GM12878 (cell line): ENCODE measurements around the gene OR2T35. TPM values are rescaled to one million over a fixed set of nuclear protein-coding genes. Genes with fewer than 3 reads are reported as not detected.

Experiments used
- ATAC-seq: fragments of 200-7000 bp; cut with Tn5 transposase; 3 replicates; pipeline ENCODE4 v1.9.1; 2020; ENCODE audit warnings: mild to moderate bottlenecking, moderate library complexity
- BruUV-seq: library from RNA; stranded (reverse); fragments of 400-500 nt; replicated peaks from 2 replicates; lab custom pipeline; 2021; lab: Mats Ljungman, UMichigan
- CTCF ChIA-PET: fragments of 300-600 bp; sonication (Branson Sonifier 250); formaldehyde crosslinking; extraction: SDS; loops from one replicate; lab custom pipeline; 2021; ENCODE audit warnings: inconsistent platforms; lab: Yijun Ruan, JAX
- POLR2A ChIA-PET: fragments of 350-600 bp; formaldehyde crosslinking; extraction: SDS; loops from one replicate; lab custom pipeline; 2021; ENCODE audit warnings: inconsistent platforms; lab: Charles Lee
- RAD21 ChIA-PET: fragments of 300-600 bp; sonication (Branson Sonifier 250); formaldehyde crosslinking; loops from one replicate; lab custom pipeline; 2023; ENCODE audit warnings: antibody characterized with exemption; ENCODE audit not compliant: unreplicated experiment; lab: Charles Lee
- SMC1A ChIA-PET: fragments of 300-600 bp; sonication (Branson Sonifier 250); formaldehyde crosslinking; loops from one replicate; lab custom pipeline; 2023; ENCODE audit not compliant: unreplicated experiment, uncharacterized antibody; lab: Charles Lee
- DNase-seq: peaks from one replicate; pipeline ENCODE4 v3.0.0-alpha.2; 2011; ENCODE audit warnings: low read depth, low spot score
- FAIRE-seq: peaks from 3 replicates; lab custom pipeline; 2011; peaks lifted over from hg19 to GRCh38; lab: Jason Lieb, UNC
- H2AFZ ChIP-seq: 2 replicates; pipeline ENCODE4 v1.6.0; 2011; ENCODE audit warnings: low read depth, low read length, control low read depth; ENCODE audit not compliant: control insufficient read depth
- H3K27ac ChIP-seq: 2 replicates; pipeline ENCODE4 v1.5.1; 2011; ENCODE audit warnings: control low read depth; ENCODE audit not compliant: control insufficient read depth, insufficient read depth
- H3K27me3 ChIP-seq, 2 experiments: replicated peaks in 1 of 2; 2 replicates each; pipeline versions ENCODE4 v1.6.0 to v1.6.1; 2011; ENCODE audit warnings: low read length in 1 of 2; ENCODE audit not compliant: control insufficient read depth in 2 of 2, insufficient read depth in 2 of 2
- H3K36me3 ChIP-seq, 2 experiments: 2 replicates each; pipeline ENCODE4 v1.5.1; 2011; ENCODE audit warnings: low read length in 1 of 2; ENCODE audit not compliant: control insufficient read depth in 2 of 2, insufficient read depth in 2 of 2
- H3K4me1 ChIP-seq: 2 replicates; pipeline ENCODE4 v1.6.1; 2011; ENCODE audit warnings: mild to moderate bottlenecking, low read length, moderate library complexity, mixed read lengths; ENCODE audit not compliant: control insufficient read depth, insufficient read depth
- H3K4me2 ChIP-seq: 2 replicates; pipeline ENCODE4 v1.6.0; 2011; ENCODE audit warnings: control low read depth; ENCODE audit not compliant: control insufficient read depth, insufficient read depth
- H3K4me3 ChIP-seq: fragments of 200-600 bp; sonication (generic); 2 replicates; pipeline ENCODE4 v1.5.1; 2016
- H3K79me2 ChIP-seq: 2 replicates; pipeline ENCODE4 v1.6.0; 2011; ENCODE audit warnings: low read length; ENCODE audit not compliant: control insufficient read depth, insufficient read depth
- H3K9ac ChIP-seq: 2 replicates; pipeline ENCODE4 v1.8.0; 2011; ENCODE audit warnings: low read length, control low read depth, mixed read lengths; ENCODE audit not compliant: control insufficient read depth, insufficient read depth
- H3K9me3 ChIP-seq: replicated peaks from 3 replicates; pipeline ENCODE4 v1.5.1; 2011; ENCODE audit warnings: mild to moderate bottlenecking, low read length; ENCODE audit not compliant: control insufficient read depth, insufficient read depth
- H4K20me1 ChIP-seq: 2 replicates; pipeline ENCODE4 v1.6.0; 2011; ENCODE audit not compliant: control insufficient read depth, insufficient read depth
- ASH2L ChIP-seq: fragments of 300-600, 200-600 bp; sonication (generic); IDR thresholded peaks from 2 replicates; pipeline ENCODE4 v1.6.1; 2017; ENCODE audit warnings: low read depth, mild to moderate bottlenecking, borderline replicate concordance
- CREB1 ChIP-seq: IDR thresholded peaks from 2 replicates; pipeline ENCODE4 v1.6.1; 2012; ENCODE audit warnings: low read depth, mild to moderate bottlenecking, inconsistent platforms
- EP300 ChIP-seq, 2 experiments: fragments of 150-350 bp in 1 of 2; IDR thresholded peaks; 2 replicates each; pipeline ENCODE4 v1.6.1; 2011 to 2012; ENCODE audit warnings: low read depth in 2 of 2, low read length in 2 of 2, borderline replicate concordance in 1 of 2, improper control_type of control experiment in 1 of 2, inconsistent platforms in 1 of 2; ENCODE audit not compliant: control insufficient read depth in 1 of 2
- ESRRA ChIP-seq: IDR thresholded peaks from 2 replicates; pipeline ENCODE4 v1.6.1; 2012; ENCODE audit warnings: mild to moderate bottlenecking, low read length, improper control_type of control experiment
- IRF4 ChIP-seq: IDR thresholded peaks from 2 replicates; pipeline ENCODE4 v1.6.1; 2011; ENCODE audit warnings: low read depth, low read length
- JUNB ChIP-seq: IDR thresholded peaks from 2 replicates; pipeline ENCODE4 v1.6.1; 2016; ENCODE audit warnings: antibody characterized with exemption, mild to moderate bottlenecking
- MEF2A ChIP-seq: IDR thresholded peaks from 2 replicates; pipeline ENCODE4 v1.6.1; 2011; ENCODE audit warnings: low read depth, mild to moderate bottlenecking, low read length, moderate library complexity; ENCODE audit not compliant: insufficient read depth
- MYB ChIP-seq: fragments of 150-350 bp; IDR thresholded peaks from 2 replicates; pipeline ENCODE4 v1.6.1; 2014; ENCODE audit warnings: mild to moderate bottlenecking, low read depth, low read length, borderline replicate concordance
- NFYB ChIP-seq: IDR thresholded peaks from 2 replicates; pipeline ENCODE4 v1.6.1; 2011; ENCODE audit warnings: low read depth, mild to moderate bottlenecking, low read length, improper control_type of control experiment, moderate library complexity; ENCODE audit not compliant: insufficient read depth
- NR2F1 ChIP-seq: fragments of 450-650 bp; conservative IDR thresholded peaks from 2 replicates; pipeline ENCODE4 v1.6.1; 2017; ENCODE audit warnings: mild to moderate bottlenecking
- PAX5 ChIP-seq: IDR thresholded peaks from 2 replicates; pipeline ENCODE4 v1.6.1; 2011; ENCODE audit warnings: low read depth, low read length, borderline replicate concordance
- PML ChIP-seq: IDR thresholded peaks from 2 replicates; pipeline ENCODE4 v1.6.1; 2012; ENCODE audit warnings: low read length, inconsistent platforms
- RB1 ChIP-seq: fragments of 450-650 bp; formaldehyde crosslinking; IDR thresholded peaks from 2 replicates; pipeline ENCODE4 v1.6.1; 2017; ENCODE audit warnings: mild to moderate bottlenecking, borderline replicate concordance
- SP1 ChIP-seq: IDR thresholded peaks from one replicate; pipeline ENCODE4 v1.6.1; 2011; ENCODE audit warnings: low read depth, low read length
- SREBF1 ChIP-seq: IDR thresholded peaks from 2 replicates; pipeline ENCODE4 v1.6.1; 2012; ENCODE audit warnings: mild to moderate bottlenecking, low read length
- SRF ChIP-seq, 2 experiments: IDR thresholded peaks; 2 replicates each; pipeline ENCODE4 v1.6.1; 2011; ENCODE audit warnings: low read depth in 2 of 2, low read length in 2 of 2, mild to moderate bottlenecking in 1 of 2, moderate library complexity in 1 of 2
- TARDBP ChIP-seq: IDR thresholded peaks from 2 replicates; pipeline ENCODE4 v1.6.1; 2016; ENCODE audit warnings: borderline replicate concordance
- TCF3 ChIP-seq: IDR thresholded peaks from 2 replicates; pipeline ENCODE4 v1.6.1; 2012; ENCODE audit warnings: low read depth, mild to moderate bottlenecking, low read length, borderline replicate concordance; ENCODE audit not compliant: insufficient read depth
- WGBS: methylation state at CpG from one replicate; pipeline ENCODE4 v1.1.6; 2016; ENCODE audit warnings: low lambda C conversion rate; ENCODE audit not compliant: insufficient replicate concordance, insufficient coverage; ENCODE audit errors: missing lambda C conversion rate; 5-methylcytosine and 5-hydroxymethylcytosine counted together
- in situ Hi-C: fragments of 300-500 bp; cut with MboI; formaldehyde crosslinking; loops from 9 replicates; pipeline ENCODE4 v1.14.3; 2018; ENCODE audit warnings: mixed read lengths
- intact Hi-C: fragments of 100-400 bp; cut with micrococcal nuclease; formaldehyde crosslinking; loops from one replicate; pipeline ENCODE4 v1.14.2; 2022; ENCODE audit not compliant: unreplicated experiment
- polyA plus RNA-seq, 11 experiments: library from polyadenylated mRNA; depleted of rRNA in 4 of 11; unstranded in 6 of 11; stranded (reverse) in 5 of 11; fragments of >200 nt; fragmentation: Nextera tagmentation in 4 of 11; fragmentation: Illumina TruSeq in 1 of 11; extraction: Ambion mirVana in 4 of 11; extraction: Trizol in 1 of 11; gene quantifications; 1 replicate in 1 of 11; 2 replicates in 10 of 11; pipeline versions ENCODE4 v1.2.1 to v1.2.3, GENCODE V29; 2011 to 2016; ENCODE audit warnings: inconsistent platforms in 2 of 11, missing spikeins in 2 of 11, low read depth in 1 of 11
- total RNA-seq, 4 experiments: library from RNA; depleted of rRNA in 3 of 4; stranded (reverse); fragments of >200 nt in 3 of 4; fragmentation: Illumina TruSeq in 1 of 4; extraction: Trizol in 1 of 4; gene quantifications; 2 replicates each; pipeline versions ENCODE4 v1.2.1 to v1.2.3, GENCODE V29; 2013 to 2021
- TF ChIP-seq, protein P1 (sequence below): IDR thresholded peaks from 2 replicates; pipeline ENCODE4 v1.6.1; 2011; ENCODE audit warnings: low read depth, low read length, improper control_type of control experiment, borderline replicate concordance
- TF ChIP-seq, protein P2 (sequence below): IDR thresholded peaks from 2 replicates; pipeline ENCODE4 v1.6.1; 2011; ENCODE audit warnings: low read depth, mild to moderate bottlenecking, low read length, moderate library complexity, borderline replicate concordance; ENCODE audit errors: extremely low read depth

Gene OR2T35
- total and polyA plus RNA-seq, 10 of the 15 experiments (the other 5 are each of a cell fraction or from before 2014, with no cell fraction given) = 0.03 to 0.89 (median 0.38) TPM; not detected in 2

DNA sequence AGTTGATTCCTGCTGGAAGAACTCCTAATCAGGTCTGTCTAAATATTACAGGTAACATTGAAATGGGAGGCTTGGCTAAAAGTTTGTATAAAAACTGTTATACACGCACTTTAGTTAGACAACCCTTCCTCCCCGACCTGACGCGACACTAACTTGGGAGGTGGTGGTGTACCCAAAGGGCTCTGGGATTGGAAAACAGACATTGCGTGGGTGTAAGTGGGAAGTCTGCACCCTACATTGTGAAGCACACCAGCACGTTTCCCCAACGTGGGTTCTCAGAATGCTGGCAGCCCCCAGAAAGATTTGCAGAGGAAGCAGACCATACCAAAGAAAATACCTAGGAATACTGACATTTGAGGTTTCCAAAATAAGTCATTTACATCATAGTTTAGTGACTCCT, 27.0 kb downstream of the OR2T35 start:
- BruUV-seq = no TSS peak

DNA sequence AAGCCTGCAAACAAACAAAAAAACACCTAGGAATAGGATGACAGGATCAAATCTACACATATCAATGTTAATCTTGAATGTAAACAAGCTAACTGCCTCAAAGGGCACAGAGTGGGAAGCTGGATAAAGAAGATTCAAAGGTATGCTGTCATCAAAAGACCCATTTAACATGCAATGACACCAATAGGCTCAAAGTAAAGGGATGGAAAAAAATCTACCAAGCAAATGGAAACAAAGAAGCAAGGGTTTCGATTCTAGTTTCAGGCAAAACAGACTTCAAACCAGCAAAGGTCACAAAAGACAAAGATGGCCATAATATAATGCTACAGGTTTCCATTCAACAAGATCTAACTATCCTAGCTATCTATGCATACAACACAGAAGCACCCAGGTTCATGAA, 31.3 kb downstream of the OR2T35 start:
- intact Hi-C loops (no loop called here), in situ Hi-C loops (no loop called here)
- ATAC-seq (no peak), DNase-seq (no peak), FAIRE-seq (no peak)
- no peak overlapping the region for H3K27ac ChIP-seq
- no peaks in the 10 kb centered on the region for H3K79me2 ChIP-seq
- TF ChIP-seq PML (no peak), SREBF1 (no peak), MEF2A (no peak), PAX5 (no peak), TARDBP (no peak), SP1 (no peak), EP300 (IDR thresholded peaks at IDR 0.05; ENCODE audit: borderline replicate concordance in 1 of 2, control insufficient read depth in 1 of 2, low read depth in 2 of 2, low read length in 2 of 2) (no peak), TCF3 (no peak), SRF (IDR thresholded peaks at IDR 0.05; ENCODE audit: low read depth in 2 of 2, low read length in 2 of 2) (no peak), JUNB (no peak), NR2F1 (no peak), MYB (no peak), IRF4 (no peak), ASH2L (no peak), RB1 (no peak), CREB1 (no peak), ESRRA (no peak)
- TF ChIP-seq, protein P1, sequence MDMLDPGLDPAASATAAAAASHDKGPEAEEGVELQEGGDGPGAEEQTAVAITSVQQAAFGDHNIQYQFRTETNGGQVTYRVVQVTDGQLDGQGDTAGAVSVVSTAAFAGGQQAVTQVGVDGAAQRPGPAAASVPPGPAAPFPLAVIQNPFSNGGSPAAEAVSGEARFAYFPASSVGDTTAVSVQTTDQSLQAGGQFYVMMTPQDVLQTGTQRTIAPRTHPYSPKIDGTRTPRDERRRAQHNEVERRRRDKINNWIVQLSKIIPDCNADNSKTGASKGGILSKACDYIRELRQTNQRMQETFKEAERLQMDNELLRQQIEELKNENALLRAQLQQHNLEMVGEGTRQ = no peak
- TF ChIP-seq, protein P2, sequence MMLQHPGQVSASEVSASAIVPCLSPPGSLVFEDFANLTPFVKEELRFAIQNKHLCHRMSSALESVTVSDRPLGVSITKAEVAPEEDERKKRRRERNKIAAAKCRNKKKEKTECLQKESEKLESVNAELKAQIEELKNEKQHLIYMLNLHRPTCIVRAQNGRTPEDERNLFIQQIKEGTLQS = no peak
- no TSS peak for BruUV-seq
- no peaks in the 10 kb centered on the region for H3K36me3 ChIP-seq
- no peak overlapping the region for H3K4me2 ChIP-seq
- CTCF ChIA-PET = no interaction called here
- H3K27me3 ChIP-seq = no peaks in the 10 kb centered on the region
- SMC1A ChIA-PET = no interaction called here
- POLR2A ChIA-PET = no interaction called here
- no peak overlapping the region for H3K9ac ChIP-seq
- RAD21 ChIA-PET = no interaction called here
- H3K4me3 ChIP-seq = no peak overlapping the region
- H2AFZ ChIP-seq = no peak overlapping the region
- no peaks in the 10 kb centered on the region for H3K9me3 ChIP-seq
- no CpG with 5 or more reads among the region's 1 CpG for WGBS
- H3K4me1 ChIP-seq = no peaks in the 10 kb centered on the region
- H4K20me1 ChIP-seq = no peaks in the 10 kb centered on the region

More for the DNA sequence above, 27.0 kb downstream of the OR2T35 start:
- ATAC-seq = no peak
- no peak for FAIRE-seq
- TF ChIP-seq NFYB = no peak
- no peaks in the 10 kb centered on the region for H3K79me2 ChIP-seq
- no peak overlapping the region for H3K4me2 ChIP-seq
- no peaks in the 10 kb centered on the region for H4K20me1 ChIP-seq
- CTCF ChIA-PET = no interaction called here
- SMC1A ChIA-PET = no interaction called here
- DNase-seq = no peak
- no peak overlapping the region for H3K4me3 ChIP-seq
- H3K27ac ChIP-seq = no peak overlapping the region
- no peaks in the 10 kb centered on the region for H3K36me3 ChIP-seq
- POLR2A ChIA-PET = no interaction called here
- in situ Hi-C loops (no loop called here), intact Hi-C loops (no loop called here)
- WGBS = no CpG with 5 or more reads among the region's 7 CpGs
- no peaks in the 10 kb centered on the region for H3K4me1 ChIP-seq
- H3K27me3 ChIP-seq = no peaks in the 10 kb centered on the region
- H3K9ac ChIP-seq = no peak overlapping the region
- RAD21 ChIA-PET = no interaction called here
- no peak overlapping the region for H2AFZ ChIP-seq
- H3K9me3 ChIP-seq = no peaks in the 10 kb centered on the region
